ACHN (cell line): ENCODE data around the gene SLC16A2.
"Not testable (repeated sequence)": the region's sequence is repeated elsewhere in the genome, so short reads cannot be mapped to it uniquely, and the experiment has no call there.

ENCODE experiments used
- DNase-seq: peaks from one replicate; pipeline ENCODE4 v3.0.0-alpha.2; 2015
- in situ Hi-C: cut with HindIII; loops from 2 replicates; pipeline ENCODE4 v1.10.0; 2017; ENCODE audit warnings: low sequenced_read_pairs, low pct_ligation_motif_present, low pct_unique_long_range_greater_than_20kb

SLC16A2 gene

DNA sequence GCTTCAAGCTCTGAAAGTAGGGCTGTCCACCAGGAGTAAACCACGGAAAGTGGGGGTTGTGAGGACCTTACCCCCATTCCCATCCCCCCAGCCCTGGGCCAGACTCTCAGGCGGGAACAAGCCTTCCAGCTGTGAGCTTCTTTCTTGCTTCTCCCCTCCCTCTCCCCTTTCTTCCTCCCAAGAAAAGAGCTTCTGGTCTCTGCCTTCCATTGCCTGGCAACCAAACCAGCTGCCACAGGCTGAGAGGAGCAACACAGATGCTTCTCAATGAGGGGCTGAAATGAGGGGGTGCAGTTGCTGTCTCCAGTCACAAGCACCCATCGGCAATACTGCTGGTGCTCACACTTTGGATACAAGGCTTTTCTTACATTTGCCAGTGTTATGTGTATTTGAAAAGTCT, 72.5 kb downstream of the SLC16A2 start:
- in situ Hi-C loops = no loop called here

DNA sequence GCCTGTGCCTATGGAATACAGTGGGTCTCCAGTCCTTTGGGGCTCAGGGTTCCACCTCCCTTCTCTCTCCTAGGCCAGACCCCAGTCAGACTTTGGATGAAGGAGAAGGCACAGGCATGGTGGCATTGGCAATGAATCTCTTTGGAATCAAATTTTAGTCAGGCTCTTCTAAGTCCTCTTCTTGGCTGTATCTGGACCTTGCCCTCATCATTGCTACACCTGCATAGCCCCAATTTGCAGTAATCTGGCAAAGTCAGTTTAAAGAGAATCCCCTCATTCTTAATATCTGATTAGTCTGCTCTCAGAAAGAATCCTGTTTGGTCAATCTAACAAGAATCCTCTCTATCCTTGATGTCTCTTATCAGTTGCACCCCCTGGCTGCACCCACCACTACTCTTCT, 77.6 kb downstream of the SLC16A2 start:
- no peak for DNase-seq
- in situ Hi-C loops = no loop called here

More for the DNA sequence above, 72.5 kb downstream of the SLC16A2 start:
- no peak for DNase-seq

DNA sequence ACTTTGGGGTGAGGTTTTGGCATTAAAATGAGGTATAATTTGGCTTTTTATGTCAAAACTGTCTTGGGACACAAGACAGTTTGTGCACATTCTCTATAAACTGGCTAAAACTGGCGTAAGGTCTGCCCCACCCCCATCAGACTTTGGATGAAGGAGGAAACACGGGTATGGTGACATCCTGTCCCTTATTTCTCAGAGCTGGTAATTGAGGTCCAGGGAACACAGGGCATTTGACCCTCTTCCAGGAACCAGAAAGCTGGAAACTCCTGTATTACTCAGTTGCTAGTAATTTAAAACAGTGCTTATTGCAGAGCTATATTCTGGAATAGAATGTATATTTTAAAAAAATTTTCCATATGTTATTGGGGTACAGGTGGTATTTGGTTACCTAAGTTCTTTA, 78.8 kb downstream of the SLC16A2 start:
- no peak for DNase-seq
- in situ Hi-C loops = no loop called here

DNA sequence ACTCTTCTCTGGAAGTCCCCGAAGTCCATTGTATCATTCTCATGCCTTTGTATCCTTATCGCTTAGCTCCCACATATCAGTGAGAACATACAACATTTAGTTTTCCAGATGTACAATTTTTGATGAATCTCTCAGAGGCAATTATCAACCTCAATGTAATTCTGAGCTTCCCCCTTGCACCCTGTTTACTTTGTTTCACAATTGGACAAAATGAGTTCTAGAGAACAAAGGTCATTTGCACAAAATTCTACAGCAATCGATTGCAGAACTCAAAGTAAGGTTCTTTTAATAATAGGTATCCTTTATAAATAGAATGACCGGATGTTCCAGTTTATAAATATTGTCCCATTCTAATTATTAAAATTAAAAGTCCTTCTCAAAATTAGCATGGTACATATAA, 79.3 kb downstream of the SLC16A2 start:
- no peak for DNase-seq
- in situ Hi-C loops = no loop called here

DNA sequence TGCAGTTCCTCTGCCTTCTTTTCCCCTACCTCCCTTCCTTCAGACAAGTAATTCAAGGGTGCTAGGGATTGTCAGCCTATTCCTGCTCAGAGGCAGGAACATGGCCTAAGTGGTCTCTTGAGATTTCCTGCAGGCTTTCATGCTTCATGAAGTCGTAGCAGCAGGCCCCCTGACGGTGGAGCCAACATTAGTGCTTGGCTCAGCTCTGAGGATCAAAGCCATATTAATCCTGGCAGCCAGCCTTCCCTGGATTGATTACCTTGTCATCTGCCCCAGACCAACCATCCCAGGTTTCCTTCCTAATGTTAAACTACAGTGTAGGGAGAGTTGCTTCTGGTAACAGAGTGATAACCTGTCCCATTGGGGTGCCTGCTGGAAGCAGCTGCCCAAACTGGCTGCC, 84.1 kb downstream of the SLC16A2 start:
- in situ Hi-C loops = no loop called here
- DNase-seq = no peak

DNA sequence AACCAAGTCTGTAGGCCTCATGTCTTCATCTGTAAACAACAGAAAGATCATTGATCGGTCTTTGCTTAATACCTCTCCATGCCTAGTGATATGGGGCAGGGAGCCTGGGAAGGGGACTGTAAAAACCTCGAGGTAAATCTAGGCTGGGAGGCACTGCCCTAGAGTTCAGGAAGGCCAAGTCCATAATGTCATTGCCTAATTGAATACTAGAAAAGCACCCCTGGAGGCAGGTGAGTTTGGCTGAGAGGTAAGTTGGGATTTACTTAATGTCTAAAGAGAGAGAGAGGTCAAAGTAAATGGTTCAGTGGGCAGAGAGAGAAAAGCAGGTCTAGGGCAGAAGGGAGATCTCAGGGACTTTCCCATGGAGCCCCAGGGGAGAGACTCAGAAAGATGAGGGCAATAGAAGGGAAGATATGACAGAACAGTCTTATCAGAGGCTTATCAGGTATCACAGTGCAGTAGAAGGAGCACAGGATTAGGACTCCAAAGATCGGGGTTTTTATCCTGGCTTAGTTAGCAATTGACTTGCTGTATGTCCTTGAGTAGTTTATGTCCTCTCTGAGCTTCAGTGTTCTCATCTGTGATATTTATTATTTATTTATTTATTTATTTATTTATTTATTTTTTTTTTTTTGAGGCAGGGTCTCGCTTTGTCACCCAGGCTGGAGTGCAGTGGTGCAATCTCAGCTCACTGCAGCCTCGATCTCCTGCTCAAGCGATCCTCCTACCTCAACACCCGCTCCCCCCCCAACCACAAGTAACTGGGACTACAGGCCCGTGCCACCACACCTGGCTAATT, 85.2 kb downstream of the SLC16A2 start:
- DNase-seq = no peak
- in situ Hi-C loops = no loop called here

DNA sequence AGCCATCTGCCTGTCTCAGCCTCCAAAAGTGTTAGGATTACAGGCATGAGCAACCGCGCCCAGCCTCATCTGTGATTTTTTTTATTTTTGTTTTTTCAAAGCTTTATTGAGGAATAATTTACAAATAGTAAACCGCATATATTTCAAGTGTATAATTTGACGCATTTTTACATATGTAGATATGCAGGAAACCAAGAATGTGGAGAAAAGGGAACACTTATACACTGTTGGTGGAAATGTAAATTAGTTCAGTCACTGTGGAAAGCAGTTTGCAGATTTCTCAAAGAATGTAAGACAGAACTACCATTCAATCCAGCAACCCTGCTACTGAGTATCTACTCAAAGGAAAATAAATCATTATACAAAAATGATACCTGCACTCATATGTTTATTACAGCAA, 85.9 kb downstream of the SLC16A2 start:
- in situ Hi-C loops = no loop called here
- DNase-seq = no peak

DNA sequence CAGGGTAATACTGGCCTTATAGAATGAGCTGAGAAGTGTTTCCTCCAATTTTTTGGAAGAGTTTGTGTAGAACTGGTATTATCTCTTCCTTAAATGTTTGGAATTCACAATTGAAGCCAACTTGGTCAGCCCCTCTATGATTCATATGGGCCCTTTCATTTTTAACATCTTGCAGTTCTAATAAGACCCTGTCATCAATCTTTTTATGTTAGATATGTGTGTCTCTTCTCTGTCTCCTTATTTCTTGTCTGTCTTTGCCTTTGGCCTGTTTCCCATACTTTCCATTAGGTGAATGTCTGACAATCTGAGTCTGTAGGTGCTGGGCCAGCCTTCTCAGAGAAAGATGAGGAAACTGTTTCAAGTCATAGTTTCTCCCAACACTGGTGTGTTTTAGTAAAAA, 88.7 kb downstream of the SLC16A2 start:
- in situ Hi-C loops = no loop called here

DNA sequence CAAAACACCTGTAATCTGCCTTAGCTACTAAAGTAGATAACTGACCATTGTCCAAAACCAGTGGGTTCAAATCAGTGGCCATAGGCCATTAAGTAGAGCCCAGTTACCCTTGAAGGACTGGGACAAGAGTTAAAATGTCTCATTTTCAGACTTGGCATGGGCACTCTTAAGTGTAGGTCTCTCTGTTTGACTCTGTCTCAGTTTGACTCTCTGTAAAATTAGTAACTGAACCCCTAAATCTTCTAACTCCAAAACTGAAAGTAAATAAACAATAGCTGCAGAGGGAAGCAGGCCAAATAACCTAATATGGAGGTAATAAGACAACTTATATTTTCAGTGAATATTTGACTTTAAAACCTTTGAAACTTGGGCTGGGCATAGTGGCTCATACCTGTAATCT, 89.1 kb downstream of the SLC16A2 start:
- DNase-seq = no peak
- in situ Hi-C loops = no loop called here

More for the DNA sequence above, 88.7 kb downstream of the SLC16A2 start:
- no peak for DNase-seq

DNA sequence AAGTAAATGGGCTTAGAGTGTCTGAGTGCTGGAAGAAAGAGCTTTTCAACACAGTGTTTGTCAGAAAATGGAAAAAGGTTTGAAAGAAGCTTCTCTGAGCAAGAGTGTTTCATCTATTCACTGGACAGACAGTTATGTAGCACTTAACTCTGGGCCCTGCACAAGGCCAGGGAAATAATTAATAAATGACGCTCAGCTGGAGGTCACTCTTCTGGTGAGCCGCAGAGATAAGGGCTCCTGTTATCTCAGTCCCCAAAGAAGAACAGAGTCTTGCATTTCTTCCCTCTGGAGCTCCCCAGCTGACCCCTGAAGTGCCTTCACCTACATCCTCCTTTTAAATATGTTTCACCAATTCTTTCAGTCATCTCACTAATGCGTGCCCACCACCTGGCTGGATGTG, 90.4 kb downstream of the SLC16A2 start:
- in situ Hi-C loops = no loop called here
- DNase-seq = no peak

DNA sequence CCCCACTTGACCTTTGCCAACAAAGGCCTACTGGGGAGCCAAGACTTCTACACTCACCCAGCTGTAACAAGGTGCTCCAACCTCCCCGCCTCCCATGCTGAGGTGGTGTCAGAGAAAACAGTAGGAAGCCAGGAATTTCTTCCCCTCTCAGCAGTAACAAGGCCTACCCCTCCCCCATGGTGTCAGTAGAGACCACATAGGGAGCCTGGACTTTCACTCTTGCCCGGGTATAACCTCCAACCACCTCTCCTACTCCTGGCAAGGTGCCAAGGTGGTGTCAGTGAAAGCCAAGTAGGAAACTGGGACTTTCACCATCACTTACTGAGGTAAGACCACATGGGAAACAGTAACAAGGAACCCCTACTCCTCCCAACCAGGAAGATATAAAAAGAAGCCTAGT, 93.1 kb downstream of the SLC16A2 start:
- in situ Hi-C loops = no loop called here
- DNase-seq = no peak

DNA sequence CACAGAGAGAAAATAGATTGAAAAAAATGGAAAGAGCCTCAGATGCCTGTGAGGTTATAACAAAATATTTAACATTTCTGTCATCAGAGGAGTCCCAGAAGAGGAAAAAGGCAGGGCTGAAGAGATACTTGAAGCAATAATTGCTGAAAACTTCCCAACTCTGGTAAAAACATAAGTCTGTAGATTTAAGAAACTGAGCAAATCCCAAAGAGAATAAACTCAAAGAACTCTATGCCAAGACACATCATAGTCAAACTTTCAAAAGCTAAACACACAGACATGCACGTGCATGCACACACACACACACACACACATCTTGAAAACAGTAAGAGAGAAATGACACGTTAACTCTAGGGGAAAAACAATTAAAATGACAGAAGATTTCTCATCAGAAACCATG, 94.1 kb downstream of the SLC16A2 start:
- DNase-seq = no peak
- in situ Hi-C loops = no loop called here

DNA sequence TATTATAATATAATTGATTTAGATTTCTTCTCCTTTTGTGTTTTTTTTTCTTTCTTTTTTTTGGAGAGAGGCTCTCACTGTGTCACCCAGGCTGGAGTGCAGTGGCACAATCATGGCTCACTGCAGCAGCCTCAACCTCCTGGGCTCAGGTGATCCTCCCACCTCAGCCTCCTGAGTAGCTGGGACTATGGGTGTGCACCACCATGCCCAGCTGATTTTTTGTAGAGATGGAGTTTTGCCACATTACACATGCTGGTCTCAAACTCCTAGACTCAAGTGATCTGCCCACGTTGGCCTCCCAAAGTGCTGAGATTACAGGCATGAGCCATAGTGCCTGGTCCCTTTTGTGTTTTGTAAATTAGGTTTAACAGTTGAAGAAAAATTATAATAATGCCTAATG, 94.7 kb downstream of the SLC16A2 start:
- in situ Hi-C loops, DNase-seq: not testable (repeated sequence)

DNA sequence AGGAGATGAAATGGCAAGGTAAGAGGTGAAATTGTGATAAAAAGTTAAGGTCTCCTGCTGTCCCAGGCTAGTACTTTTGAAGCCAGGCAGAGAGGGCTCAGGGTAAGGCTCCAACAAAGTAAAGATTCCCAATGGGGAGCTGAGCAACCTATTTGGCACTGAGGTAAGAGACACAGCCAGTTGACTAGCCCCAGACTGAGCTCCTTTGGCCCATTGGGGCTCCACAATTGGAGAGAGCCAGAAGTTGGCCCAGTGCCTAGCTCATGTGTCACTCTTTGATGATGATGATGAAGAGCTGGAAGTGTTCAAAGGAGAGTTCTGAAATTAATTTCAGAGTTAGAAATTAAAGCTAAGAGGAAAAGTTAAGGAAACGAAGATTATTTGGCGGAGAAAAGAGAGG, 98.6 kb downstream of the SLC16A2 start:
- in situ Hi-C loops = no loop called here
- no peak for DNase-seq

DNA sequence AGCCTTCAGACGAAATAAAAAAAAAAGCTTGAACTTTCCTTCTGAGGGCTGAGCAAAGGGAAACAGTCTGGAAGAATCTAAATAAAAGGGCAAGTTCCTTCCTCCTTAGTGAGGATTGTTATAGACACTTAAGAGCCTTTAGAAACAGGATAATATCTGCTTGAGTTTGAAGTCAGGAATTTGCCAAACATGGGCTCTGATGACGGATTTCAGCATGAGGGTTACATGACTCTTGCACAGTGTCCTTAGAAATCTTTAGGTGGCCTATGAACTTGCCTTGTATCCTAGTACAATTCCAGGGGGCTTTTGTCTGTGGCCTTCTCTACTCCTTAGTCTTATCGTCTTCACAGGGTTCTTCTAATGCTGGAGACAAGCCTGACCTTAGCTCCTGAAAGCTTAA, 99.0 kb downstream of the SLC16A2 start:
- no peak for DNase-seq
- in situ Hi-C loops = no loop called here

DNA sequence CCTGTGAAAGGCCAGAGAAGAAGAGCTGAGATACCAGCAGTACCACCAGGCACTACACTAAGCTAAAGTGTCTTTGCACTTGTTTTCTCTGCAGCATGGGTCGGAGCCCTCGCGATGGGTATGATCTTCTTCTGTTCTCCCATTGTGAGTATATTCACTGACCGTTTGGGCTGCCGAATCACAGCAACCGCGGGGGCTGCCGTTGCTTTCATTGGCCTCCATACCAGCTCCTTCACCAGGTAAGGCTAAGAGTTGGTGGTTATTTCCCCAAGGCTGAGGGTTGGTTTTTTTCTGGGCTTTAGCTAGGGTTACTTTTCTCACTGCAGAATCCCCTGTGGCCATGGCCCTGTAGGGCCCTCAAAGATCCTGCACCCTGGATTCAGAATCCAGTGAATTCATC, 99.6 kb downstream of the SLC16A2 start:
- DNase-seq = no peak
- in situ Hi-C loops = no loop called here

DNA sequence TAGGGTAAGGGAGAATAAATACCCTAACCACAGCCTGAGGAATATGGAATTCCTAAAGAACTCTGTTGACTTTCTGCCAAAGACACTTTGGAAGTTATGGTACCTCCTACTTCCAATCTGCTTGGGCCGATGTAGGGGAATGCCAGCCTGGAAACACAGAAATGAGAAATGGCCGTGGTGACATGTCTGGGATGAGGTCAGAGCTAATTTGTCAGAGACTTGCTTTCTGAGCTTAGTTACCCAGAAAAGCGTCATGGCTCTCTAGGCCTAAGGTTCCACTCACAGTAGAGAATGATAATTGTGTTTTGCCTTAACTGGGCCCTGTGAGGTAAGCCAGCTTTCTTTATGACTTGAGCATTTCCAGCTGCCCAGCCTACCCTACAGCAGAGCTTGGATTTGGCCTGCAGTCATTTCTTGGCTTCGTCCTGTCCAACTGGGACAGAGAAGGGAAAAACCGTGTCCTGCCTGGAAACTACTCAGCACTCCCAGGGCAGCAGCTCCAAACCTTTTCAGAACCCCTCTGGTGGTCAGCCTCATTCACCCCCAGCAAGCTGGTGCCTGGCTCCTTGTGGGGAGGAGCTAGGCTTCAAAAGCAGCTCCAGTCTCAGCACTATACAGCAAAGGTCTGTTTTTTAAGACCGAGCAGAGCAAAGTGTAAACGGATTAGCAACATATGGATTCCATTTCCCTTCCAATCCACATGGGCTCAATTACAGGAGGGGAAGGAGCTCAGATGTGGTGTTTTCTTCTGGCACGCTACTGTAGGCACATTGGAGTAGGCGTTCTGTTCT, 100.9 kb downstream of the SLC16A2 start:
- DNase-seq = no peak

DNA sequence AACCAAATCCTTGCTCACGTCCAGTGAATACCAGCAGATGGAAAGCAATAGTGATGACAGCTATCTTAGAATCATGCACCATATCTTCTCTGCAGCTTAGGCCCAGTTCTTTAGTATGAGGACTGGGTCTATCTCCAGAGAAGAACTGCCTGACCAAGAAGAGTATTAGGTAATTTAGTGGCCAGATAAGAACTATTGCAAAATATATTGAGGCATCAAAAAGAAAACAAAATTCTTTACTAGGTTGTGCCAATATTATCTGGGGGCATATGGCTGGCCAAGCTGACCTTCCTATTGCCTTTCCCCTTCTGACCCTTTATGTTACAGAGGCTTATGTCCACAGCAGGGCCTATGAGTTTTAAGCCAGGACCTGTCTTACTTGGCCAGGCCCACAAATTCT, 101.9 kb downstream of the SLC16A2 start:
- in situ Hi-C loops = no loop called here
- no peak for DNase-seq

More for the DNA sequence above, 100.9 kb downstream of the SLC16A2 start:
- in situ Hi-C loops = no loop called here

DNA sequence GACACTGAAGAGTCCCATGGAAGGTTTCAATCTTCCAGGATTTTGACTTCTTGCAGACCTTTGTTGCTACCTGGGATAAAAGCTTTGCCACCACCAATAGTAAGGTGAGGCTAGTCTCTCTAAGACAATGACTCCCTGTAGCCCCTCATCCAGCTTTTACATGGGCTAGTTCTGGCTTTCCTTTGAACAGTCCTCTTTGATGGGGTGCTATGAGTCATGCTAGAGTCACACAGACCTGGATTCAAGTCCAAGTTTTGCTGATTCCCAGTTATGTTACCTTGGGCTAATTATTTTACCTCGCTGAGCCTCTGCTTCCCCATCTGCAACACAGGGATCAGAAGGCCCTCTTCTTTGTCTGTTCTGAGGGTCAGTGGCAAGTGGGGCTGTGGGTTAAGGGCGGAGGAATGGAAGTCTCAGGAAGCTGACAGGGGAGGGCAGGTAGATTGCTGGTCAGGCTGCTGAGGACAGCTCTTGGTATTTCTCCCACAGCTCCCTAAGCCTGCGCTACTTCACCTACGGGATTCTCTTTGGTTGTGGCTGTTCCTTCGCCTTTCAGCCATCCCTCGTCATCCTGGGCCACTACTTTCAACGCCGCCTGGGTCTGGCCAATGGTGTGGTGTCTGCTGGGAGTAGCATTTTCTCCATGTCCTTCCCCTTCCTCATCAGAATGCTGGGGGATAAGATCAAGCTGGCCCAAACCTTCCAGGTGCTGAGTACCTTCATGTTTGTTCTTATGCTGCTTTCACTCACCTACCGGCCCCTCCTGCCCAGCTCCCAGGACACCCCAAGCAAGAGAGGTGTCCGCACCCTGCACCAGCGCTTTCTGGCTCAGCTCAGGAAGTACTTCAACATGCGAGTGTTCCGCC, 102.8 kb downstream of the SLC16A2 start:
- in situ Hi-C loops = no loop called here
- no peak for DNase-seq
